Stimulated activated naive CD8-positive, alpha-beta T cell treated with anti-CD3 and anti-CD28 coated beads, Interleukin-15, amount 100 ng/mL, for 72 hours (primary cell): ENCODE results near the gene SLC22A1.
"Not testable (repeated sequence)": the region's sequence is repeated elsewhere in the genome, so short reads cannot be mapped to it uniquely, and the experiment has no call there.

Experiments used
- ATAC-seq: fragments of 150-1000 bp; cut with Tn5 transposase; 2 replicates; pipeline ENCODE4 v1.10.0; 2021; ENCODE audit warnings: mild to moderate bottlenecking, moderate library complexity
- DNase-seq, 2 donors: peaks; one replicate each; pipeline ENCODE4 v3.0.0; 2021 to 2022
- H3K27ac Mint-ChIP-seq, 2 donors: one replicate each; pipeline ENCODE4 v1.8.0; 2022; ENCODE audit warnings: mild to moderate bottlenecking in 2 of 2, mixed read lengths in 2 of 2, moderate library complexity in 2 of 2
- H3K27me3 Mint-ChIP-seq: one replicate; pipeline ENCODE4 v1.8.0; 2022; ENCODE audit warnings: mixed read lengths
- H3K4me1 Mint-ChIP-seq: one replicate; pipeline ENCODE4 v1.8.0; 2022; ENCODE audit warnings: mild to moderate bottlenecking, mixed read lengths
- H3K4me3 Mint-ChIP-seq, 2 donors: one replicate each; pipeline ENCODE4 v1.8.0; 2022; ENCODE audit warnings: mild to moderate bottlenecking in 2 of 2, mixed read lengths in 2 of 2, moderate library complexity in 1 of 2
- H3K9me3 Mint-ChIP-seq, 2 donors: one replicate each; pipeline ENCODE4 v1.8.0; 2022; ENCODE audit warnings: mixed read lengths in 2 of 2

The SLC22A1 gene

DNA sequence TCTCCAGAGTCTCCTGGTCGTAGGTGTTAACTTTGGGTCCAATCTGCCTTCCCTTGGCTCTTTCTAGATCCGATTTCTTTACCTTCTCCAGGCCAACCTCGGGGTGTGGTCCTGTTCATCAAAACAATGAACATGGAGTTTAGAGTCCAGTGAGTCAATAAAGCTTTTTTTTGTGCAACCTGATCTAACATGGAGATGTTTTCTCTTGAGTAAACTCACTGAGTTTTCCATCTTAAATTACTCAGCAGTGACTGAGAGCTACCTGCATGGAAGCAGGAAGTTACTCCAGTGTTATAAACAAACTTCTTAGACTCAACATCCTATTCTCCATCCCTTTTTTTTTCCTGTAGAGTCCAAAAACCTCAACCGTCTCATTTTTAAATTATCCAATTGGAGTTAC, 14.9 kb upstream of the SLC22A1 start:
- Mint-ChIP-seq H3K4me1 (peaks cover 13% of the 10 kb centered on the region), H3K4me3 (no peak overlapping the region), H3K27me3 (no peaks in the 10 kb centered on the region), H3K9me3 (no peaks in the 10 kb centered on the region), H3K27ac (peak overlapping the region in 1 of 2 donors; percentile 91)
- ATAC-seq: no peak
- no peak for DNase-seq

DNA sequence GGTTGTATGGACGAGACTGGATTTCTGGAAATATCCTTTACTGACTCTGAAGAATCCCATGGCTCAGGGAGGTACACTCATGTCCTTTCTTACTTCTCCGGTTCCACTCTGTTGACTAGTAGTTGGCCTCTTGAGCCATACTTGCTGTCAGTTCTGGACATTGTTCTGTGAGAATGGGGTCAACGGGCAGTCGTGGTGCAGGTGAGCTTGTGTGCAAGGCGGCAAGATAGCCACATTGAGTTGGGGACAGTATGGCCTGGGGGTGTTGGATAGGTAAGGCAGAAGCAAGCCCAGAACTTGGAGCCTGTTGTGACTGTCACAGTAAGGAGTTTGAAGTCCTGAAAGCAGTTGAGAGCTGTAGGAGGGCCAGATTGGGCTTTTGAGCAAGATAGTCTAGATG, 13.5 kb upstream of the SLC22A1 start:
- no peaks in the 10 kb centered on the region for H3K27me3 Mint-ChIP-seq
- no peak overlapping the region for H3K27ac Mint-ChIP-seq
- H3K4me3 Mint-ChIP-seq: no peak overlapping the region

DNA sequence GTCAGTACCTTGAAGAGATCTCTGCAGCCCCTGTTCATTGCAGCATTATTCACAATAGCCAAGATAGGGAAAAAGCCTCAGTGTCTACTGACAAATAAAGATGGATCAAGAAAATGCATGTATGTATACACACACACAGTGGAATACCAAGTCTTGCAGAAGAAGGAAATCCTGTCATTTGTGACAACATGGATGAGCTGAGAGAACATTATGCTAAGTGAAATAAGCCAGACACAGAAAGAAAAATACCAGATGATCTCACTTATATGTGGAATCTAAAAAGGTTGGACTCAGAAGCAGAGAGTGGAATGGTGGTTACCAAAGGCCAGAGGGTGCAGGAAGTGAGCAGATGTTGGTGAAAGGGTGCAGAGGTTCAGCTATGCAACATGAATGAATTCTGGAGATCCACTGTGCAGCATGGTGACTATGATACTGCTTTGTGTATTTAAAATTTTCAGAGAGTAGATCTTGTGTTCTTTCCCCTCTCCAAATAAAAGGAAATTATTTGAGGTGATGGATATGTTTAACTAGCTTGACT, 11.0 kb upstream of the SLC22A1 start:
- ATAC-seq (no peak), DNase-seq (no peak)
- no peak overlapping the region for H3K27ac Mint-ChIP-seq
- no peaks in the 10 kb centered on the region for H3K27me3 Mint-ChIP-seq
- peaks cover 13% of the 10 kb centered on the region for H3K4me1 Mint-ChIP-seq
- H3K9me3 Mint-ChIP-seq: no peaks in the 10 kb centered on the region
- H3K4me3 Mint-ChIP-seq: no peak overlapping the region

More for the DNA sequence above, 13.5 kb upstream of the SLC22A1 start:
- H3K9me3 Mint-ChIP-seq: no peaks in the 10 kb centered on the region
- peaks cover 13% of the 10 kb centered on the region for H3K4me1 Mint-ChIP-seq
- DNase-seq (no peak), ATAC-seq (no peak)

DNA sequence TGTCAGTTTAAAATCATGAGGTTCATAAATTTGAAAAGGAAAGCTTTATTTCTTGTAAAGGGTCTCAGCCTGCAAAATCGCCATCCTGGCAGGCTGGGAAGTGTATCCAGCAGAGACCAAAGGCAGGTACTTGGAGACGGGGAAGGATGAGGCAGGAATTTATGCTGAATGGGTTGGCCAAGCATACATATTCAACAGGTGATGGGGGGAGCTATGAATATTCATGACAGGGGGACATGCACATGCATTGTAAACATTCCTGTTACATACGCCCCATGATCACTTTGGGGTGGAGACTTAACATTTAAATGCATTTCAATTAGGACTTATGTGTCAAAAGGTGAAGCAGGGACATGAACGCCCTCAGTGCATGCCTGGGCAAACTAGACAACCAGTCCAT, 9.8 kb upstream of the SLC22A1 start:
- ATAC-seq (no peak), DNase-seq (no peak)
- H3K27ac Mint-ChIP-seq: peak overlapping the region in 1 of 2 donors; percentile 74
- no peaks in the 10 kb centered on the region for H3K27me3 Mint-ChIP-seq
- H3K4me1 Mint-ChIP-seq: peaks cover 13% of the 10 kb centered on the region
- no peaks in the 10 kb centered on the region for H3K9me3 Mint-ChIP-seq
- H3K4me3 Mint-ChIP-seq: no peak overlapping the region

DNA sequence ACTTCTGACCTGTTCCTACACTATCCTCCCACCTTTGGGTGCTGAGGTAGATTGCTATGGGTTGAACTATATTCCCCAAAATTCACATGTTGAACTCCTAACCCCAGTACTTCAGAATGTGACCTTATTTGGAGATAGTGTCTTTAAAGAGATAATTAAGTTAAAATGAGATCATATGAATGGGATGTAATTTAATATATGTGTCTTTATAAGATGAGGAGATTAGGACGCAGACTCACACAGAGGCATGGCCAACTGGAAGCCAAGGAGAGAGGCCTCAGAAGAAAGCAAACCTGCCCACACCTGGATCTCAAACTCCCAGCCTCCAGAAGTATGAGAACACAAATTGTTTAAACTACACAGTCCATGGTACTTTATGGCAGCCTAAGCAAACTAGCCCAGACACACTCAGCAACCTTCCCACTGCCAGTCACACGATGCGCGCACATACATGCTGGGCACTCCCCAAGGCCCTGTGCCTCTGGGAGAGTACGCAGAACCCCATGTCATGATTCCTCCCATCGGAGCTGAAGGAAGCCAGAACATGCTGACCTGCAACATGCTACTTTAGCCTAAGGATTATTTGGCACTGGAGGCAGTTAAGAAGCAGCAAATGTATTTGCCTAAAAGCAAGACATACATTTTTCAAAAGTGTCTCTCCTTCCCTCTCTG, 8.9 kb upstream of the SLC22A1 start:
- H3K27ac Mint-ChIP-seq: peak overlapping the region; percentile 28 to 49
- H3K4me1 Mint-ChIP-seq: peaks cover 13% of the 10 kb centered on the region
- no peaks in the 10 kb centered on the region for H3K27me3 Mint-ChIP-seq
- DNase-seq (no peak), ATAC-seq (peak; percentile 17)
- H3K9me3 Mint-ChIP-seq: peaks cover 0 to 3% of the 10 kb centered on the region in 2 donors
- no peak overlapping the region for H3K4me3 Mint-ChIP-seq

DNA sequence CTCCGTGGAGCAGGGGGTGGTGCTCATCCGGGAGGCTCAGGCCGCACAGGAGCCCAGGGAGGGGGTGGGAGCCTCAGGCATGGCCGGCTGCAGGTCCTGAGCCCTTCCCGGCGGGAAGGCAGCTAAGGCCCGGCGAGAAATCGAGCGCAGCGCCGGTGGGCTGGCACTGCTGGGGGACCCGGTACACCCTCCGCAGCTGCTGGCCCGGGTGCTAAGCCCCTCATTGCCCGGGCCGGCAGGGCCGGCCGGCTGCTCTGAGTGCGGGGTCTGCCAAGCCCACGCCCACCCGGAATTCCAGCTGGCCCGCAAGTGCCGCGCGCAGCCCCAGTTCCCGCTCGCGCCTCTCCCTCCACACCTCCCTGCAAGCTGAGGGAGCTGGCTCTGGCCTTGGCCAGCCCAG, 7.1 kb upstream of the SLC22A1 start:
- not testable (repeated sequence) for DNase-seq, H3K4me1 Mint-ChIP-seq, H3K27me3 Mint-ChIP-seq, H3K9me3 Mint-ChIP-seq, H3K4me3 Mint-ChIP-seq, ATAC-seq
- peak overlapping the region in 1 of 2 donors; percentile 82 for H3K27ac Mint-ChIP-seq

DNA sequence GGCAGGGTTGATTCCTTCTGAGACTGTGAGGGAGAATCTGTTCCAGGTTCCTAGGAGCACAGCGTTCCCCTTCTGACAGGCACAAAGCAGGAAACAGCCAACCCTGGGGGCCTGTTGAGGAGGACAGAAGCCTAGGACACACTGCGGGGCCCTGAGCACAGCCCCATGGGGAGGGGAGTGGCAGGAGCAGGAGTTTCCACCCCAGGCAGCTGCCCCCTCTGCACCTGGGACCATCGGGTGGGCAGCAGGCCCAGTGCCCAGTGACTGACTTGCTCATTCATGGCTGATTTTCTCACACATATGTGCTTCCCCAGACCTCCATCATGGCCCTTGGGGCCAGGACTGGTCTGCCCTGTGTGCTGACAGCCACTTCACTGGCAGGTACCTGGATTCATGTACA, 6.2 kb upstream of the SLC22A1 start:
- no peak for DNase-seq
- no peaks in the 10 kb centered on the region for H3K4me1 Mint-ChIP-seq
- peak; percentile 14 for ATAC-seq
- no peaks in the 10 kb centered on the region for H3K27me3 Mint-ChIP-seq
- peaks cover 0 to 7% of the 10 kb centered on the region in 2 donors for H3K9me3 Mint-ChIP-seq
- peak overlapping the region in 1 of 2 donors; percentile 82 for H3K27ac Mint-ChIP-seq
- H3K4me3 Mint-ChIP-seq: no peak overlapping the region

DNA sequence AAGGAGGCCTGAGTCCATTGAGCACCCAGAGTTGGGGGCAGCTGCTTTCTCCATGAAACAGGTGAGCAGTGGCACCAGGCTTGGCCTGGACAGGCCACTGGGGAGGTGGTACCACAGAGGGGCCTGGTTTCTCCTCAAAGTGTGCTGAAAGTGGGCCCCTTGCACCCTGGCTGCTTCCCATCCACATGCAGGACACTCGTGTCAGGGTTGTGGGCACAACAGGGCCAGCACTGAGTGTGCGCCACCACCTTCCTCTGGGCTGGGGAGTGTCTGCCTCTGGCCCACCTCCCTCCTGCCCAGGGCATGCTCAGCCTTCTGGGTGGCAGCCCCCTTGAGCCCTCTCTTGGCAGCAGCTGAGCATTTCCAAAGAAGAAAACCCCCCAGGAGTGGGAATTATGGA, 5.2 kb upstream of the SLC22A1 start:
- H3K4me1 Mint-ChIP-seq: no peaks in the 10 kb centered on the region
- no peak for DNase-seq
- H3K9me3 Mint-ChIP-seq: peaks cover 0 to 7% of the 10 kb centered on the region in 2 donors
- ATAC-seq: no peak
- no peak overlapping the region for H3K4me3 Mint-ChIP-seq
- no peaks in the 10 kb centered on the region for H3K27me3 Mint-ChIP-seq
- H3K27ac Mint-ChIP-seq: no peak overlapping the region

DNA sequence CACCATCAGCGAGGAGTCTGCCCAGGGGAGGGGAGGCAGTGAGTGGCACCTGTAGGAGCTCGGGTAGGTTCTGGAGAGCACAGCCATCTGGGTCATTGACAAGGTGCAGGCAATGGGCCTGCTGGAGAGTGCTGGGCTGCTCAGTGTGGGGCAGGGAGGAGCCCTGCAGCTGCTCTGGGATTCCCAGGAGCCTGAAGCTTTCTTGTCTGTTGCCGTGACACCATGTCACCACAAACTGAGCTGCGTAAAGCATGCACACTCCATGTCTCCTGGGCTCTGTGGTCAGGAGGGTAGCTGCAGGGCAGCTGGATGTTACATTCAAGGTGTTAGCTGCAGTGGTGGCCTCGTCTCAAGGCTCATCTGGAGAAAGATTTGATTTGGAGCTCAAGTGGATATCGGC, 4.5 kb upstream of the SLC22A1 start:
- H3K4me1 Mint-ChIP-seq: no peaks in the 10 kb centered on the region

DNA sequence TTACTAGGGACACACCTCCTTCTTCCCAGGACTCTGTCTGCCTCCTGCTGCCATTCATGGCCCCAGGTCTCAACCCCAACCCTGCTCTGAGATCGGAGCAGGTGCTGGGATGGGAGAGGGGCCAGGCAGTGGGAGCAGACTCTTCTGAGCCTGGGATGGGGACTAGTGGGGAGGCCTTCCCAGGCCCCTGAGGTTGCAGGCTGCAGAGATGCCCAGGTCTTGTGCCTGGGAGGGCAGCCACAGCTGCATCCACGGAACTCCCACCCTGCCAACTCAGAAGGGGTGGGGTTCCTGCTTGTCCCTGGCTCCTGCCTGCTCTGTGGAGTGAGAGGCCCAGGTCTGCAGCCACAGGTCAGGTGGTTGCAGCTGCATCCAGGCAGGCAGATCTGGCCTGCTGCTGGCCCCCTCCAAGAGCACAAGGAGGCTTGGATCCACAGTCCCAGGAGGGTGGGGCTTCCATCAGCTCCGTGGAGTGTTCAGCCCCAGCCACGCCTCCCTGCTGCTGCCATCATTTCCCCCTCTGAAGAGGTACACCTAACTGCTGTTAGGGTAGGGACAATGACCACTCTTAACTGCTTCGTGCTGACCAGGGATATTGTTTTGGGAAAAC, 2.9 kb upstream of the SLC22A1 start:
- no peaks in the 10 kb centered on the region for H3K4me1 Mint-ChIP-seq
- H3K27ac Mint-ChIP-seq: no peak overlapping the region
- ATAC-seq (no peak), DNase-seq (no peak)
- H3K27me3 Mint-ChIP-seq: no peaks in the 10 kb centered on the region
- H3K4me3 Mint-ChIP-seq: no peak overlapping the region
- H3K9me3 Mint-ChIP-seq: peaks cover 0 to 7% of the 10 kb centered on the region in 2 donors

More for the DNA sequence above, 4.5 kb upstream of the SLC22A1 start:
- ATAC-seq (no peak), DNase-seq (no peak)
- Mint-ChIP-seq H3K27ac (no peak overlapping the region), H3K4me3 (no peak overlapping the region), H3K27me3 (no peaks in the 10 kb centered on the region), H3K9me3 (peaks cover 0 to 7% of the 10 kb centered on the region in 2 donors)

DNA sequence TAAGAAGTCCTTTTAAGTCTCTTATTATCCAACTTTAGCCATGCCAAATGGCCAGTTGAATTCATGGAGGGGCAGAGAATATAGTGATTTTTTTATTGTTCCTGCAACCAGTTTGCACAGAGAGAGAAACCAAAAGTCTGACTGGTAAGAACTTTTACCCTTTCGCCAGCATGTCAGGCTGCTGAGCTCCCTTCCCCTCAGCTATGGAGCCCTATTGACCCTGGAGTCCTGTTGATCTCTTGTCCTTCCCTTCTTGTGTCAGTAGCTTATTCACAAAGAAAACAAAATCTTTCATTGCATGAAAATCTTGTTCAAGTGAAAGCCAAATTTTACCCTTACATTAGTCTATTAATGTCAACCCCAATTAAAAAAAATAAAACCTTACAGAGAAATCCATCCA, 1.5 kb upstream of the SLC22A1 start:
- no peak overlapping the region for H3K4me3 Mint-ChIP-seq
- peaks cover 5% of the 10 kb centered on the region for H3K4me1 Mint-ChIP-seq
- H3K9me3 Mint-ChIP-seq: peaks cover 0 to 7% of the 10 kb centered on the region in 2 donors
- no peaks in the 10 kb centered on the region for H3K27me3 Mint-ChIP-seq
- DNase-seq: no peak
- ATAC-seq: no peak
- no peak overlapping the region for H3K27ac Mint-ChIP-seq

DNA sequence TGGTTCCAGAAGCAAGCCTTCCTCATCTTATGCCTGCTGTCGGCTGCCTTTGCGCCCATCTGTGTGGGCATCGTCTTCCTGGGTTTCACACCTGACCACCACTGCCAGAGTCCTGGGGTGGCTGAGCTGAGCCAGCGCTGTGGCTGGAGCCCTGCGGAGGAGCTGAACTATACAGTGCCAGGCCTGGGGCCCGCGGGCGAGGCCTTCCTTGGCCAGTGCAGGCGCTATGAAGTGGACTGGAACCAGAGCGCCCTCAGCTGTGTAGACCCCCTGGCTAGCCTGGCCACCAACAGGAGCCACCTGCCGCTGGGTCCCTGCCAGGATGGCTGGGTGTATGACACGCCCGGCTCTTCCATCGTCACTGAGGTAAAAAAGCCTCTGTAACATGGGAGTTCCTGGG, 366 bp downstream of the SLC22A1 start:
- DNase-seq (no peak), ATAC-seq (no peak)
- Mint-ChIP-seq H3K4me3 (no peak overlapping the region), H3K27me3 (no peaks in the 10 kb centered on the region), H3K4me1 (peaks cover 5% of the 10 kb centered on the region), H3K9me3 (peaks cover 0 to 7% of the 10 kb centered on the region in 2 donors), H3K27ac (peak overlapping the region in 1 of 2 donors; percentile 63)

DNA sequence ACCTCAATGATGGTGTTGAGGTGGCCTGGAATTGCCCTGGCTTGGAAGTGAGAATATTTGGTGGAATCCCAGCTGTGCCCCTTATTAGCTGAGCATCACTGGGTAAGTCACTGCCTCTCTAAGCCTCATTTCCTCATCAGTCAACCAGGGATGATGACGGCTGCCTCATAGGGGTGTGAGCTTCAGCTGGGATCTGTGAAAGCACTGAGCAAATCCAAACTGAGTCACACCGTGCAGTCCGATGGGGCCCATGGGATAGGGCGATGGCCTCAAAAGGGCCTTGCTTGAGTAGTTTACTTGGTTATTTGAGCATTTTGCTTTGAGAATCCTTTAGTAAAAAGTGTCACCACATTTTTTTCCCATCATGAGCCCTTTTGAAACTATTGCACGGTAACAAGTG, 1.1 kb downstream of the SLC22A1 start:
- ATAC-seq (no peak), DNase-seq (no peak)
- H3K27ac Mint-ChIP-seq: no peak overlapping the region
- peaks cover 5% of the 10 kb centered on the region for H3K4me1 Mint-ChIP-seq
- H3K9me3 Mint-ChIP-seq: peaks cover 0 to 3% of the 10 kb centered on the region in 2 donors
- H3K27me3 Mint-ChIP-seq: no peaks in the 10 kb centered on the region
- H3K4me3 Mint-ChIP-seq: no peak overlapping the region

DNA sequence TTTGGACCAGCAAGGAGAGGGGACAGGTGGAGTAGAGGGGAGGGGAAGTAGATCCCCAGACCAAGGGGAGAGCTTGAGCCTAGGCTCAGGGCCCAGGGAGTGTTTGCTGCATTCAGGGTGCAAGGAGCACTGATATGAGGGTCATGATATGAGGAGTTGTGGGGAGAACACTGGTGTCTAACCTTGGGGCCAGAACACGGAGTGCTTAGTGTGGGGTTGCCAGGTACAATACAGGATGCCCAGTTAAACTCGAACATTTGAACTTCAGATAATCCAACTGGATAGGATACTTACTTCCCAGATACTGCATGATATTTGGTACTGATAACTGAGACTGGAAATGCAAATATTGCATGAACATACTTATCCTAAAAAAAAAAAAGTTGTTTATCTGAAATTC, 2.4 kb downstream of the SLC22A1 start:
- peaks cover 5% of the 10 kb centered on the region for H3K4me1 Mint-ChIP-seq
- ATAC-seq: peak; percentile 9
- peak overlapping the region in 1 of 2 donors; percentile 2 for H3K27ac Mint-ChIP-seq
- H3K4me3 Mint-ChIP-seq: no peak overlapping the region
- DNase-seq: no peak
- H3K27me3 Mint-ChIP-seq: no peaks in the 10 kb centered on the region
- no peaks in the 10 kb centered on the region for H3K9me3 Mint-ChIP-seq

DNA sequence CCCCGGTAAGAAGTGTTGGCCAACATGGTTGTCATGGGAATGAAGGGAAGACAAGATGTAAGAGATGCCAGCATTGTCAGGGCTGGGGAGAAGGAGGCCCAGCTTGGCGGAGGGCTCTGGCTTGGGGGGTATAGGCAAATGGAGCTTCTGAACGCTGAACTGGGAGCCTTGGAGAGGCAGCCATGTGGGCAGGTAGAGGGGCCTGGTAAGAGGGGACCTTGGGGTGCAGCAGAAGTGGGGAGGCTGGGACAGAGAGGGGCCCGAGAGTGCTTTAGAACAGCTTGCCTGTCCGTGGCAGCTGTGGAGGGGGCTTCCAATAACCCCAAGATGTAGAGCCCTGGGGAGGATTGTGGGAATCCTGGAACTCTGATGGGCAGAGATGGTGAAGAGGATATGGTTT, 3.0 kb downstream of the SLC22A1 start:
- no peak for ATAC-seq
- Mint-ChIP-seq H3K9me3 (no peaks in the 10 kb centered on the region), H3K4me3 (no peak overlapping the region), H3K4me1 (peaks cover 5% of the 10 kb centered on the region), H3K27me3 (no peaks in the 10 kb centered on the region), H3K27ac (no peak overlapping the region)
- no peak for DNase-seq

DNA sequence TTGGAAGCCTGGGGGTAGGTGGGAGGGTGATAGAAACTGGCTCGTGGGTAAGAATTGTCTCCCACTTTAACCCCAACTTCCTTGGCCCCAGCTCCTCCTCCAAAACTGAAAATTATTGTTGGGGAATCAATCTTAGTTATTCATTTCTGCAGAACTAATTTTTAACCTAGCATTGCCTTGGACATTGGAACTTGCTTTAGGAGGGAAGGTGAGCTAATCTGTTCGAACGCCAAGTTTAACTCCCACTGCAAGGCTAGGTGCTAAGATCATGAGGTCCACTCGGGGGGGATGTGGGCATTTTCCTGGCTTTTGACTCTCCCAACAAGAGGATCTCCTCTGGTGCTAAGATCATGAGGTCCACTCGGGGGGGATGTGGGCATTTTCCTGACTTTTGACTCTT, 3.5 kb downstream of the SLC22A1 start:
- H3K27me3 Mint-ChIP-seq, DNase-seq, H3K9me3 Mint-ChIP-seq, H3K4me1 Mint-ChIP-seq, H3K27ac Mint-ChIP-seq, ATAC-seq, H3K4me3 Mint-ChIP-seq: not testable (repeated sequence)
